Dermis blood vessel endothelial cell (primary cell): Measurements from ENCODE around the gene ANGPTL8. TPM values are rescaled to one million over a fixed set of nuclear protein-coding genes. Genes with fewer than 3 reads are reported as not detected.

ENCODE experiments used
- DNase-seq: peaks from one replicate; pipeline ENCODE4 v3.0.0; 2010
- total RNA-seq: library from RNA; depleted of rRNA; stranded (reverse); fragments of >200 nt; gene quantifications from 2 replicates; pipeline ENCODE4 v1.2.3, GENCODE V29; 2014

ANGPTL8 gene
- total RNA-seq, 1 donor from 2014 or later = not detected

DNA sequence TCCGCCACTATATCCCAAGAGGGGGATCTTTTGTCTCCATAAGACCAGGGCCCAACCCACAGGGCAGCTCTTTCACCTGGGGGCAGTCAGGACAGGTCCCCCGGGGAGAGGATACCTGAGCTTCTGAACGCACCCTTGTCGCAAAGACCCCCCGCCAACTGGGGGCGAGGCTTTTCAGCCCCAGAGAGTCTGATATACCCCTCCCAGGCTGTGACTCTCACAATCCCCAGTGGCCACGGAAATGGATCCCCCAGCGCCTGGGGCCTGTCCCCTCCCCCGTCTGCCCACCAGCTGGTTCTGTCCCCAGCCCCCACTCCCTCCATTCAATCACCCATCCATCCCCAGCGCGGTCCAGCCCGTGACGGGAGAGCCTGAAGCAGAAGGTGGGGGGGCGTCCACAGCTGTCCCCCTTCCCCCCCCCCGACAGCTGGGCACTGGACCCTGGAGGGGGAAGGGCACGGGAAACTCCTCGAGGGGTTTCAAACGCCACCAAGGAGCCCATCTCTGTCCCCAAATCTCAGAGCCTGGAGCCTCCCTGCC lies 22.1 kb downstream of the ANGPTL8 start:
- no peak for DNase-seq

DNA sequence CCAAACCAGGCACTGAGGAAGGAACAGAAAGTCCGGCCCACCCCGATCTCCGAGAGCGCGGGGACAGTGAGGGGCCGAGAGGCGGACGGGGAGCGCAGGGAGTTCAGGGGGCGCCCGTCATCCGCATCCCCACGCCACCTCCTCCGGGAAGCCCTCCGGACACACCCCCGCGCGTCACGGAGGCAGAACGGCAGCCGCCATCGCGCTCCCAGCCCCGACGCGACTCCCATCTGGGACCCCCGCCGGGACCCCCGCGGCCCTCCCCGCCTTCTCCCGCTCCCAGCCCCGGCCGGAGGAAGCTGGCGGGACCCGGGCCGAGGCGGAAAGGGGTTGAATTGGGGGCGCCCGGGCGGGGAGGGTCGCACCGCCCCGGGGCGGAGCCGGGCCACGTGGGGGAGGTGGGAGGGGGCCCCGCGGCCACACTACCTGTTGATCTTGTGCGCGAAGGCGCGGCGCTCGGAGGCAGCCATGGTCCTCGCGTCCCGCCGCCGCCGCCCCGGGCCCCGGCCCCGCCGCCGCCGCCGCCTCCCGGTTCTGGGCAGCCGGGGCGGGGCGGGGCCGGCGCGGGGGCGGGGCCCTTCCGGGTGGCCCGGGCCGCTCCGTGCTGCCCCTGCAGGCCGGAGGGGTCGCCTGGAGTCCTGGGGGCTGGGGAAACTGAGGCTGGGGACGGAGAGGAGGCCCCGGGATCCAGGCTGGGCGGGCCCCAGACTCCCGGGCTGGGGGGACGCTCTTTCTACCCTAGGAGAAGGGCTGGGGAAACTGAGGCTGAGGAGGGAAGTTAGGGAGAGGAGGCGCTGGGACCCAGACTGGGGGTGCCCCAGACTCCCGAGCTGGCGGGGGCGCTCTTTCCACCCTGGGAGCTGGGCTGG lies 22.8 kb downstream of the ANGPTL8 start, which contains the start of gene DOCK6:
Gene DOCK6 (minus strand): TSS at position 554 of the 869 bp plus-strand sequence. CDS start 84 bp downstream, at position 470.
- DNase-seq = peak; percentile 49

DNA sequence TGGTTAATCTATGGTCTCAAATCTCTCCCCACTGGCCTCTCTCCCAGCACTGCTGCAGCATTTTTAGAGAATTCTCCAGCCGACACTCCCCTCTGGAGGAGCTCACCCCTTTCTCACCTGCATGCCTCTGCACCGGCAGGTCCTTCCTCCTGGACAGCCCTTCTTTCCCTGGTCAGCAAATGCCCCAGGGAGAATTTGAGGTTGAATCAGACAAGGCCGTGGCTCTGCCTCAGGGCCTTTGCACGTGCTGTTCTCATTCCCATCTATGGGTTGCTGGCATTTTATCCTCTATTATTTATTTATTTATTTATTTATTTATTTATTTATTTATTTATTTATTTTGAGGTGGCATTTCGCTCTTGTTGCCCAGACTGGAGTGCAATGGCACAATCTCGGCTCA lies 24.3 kb downstream of the ANGPTL8 start:
- no peak for DNase-seq

DNA sequence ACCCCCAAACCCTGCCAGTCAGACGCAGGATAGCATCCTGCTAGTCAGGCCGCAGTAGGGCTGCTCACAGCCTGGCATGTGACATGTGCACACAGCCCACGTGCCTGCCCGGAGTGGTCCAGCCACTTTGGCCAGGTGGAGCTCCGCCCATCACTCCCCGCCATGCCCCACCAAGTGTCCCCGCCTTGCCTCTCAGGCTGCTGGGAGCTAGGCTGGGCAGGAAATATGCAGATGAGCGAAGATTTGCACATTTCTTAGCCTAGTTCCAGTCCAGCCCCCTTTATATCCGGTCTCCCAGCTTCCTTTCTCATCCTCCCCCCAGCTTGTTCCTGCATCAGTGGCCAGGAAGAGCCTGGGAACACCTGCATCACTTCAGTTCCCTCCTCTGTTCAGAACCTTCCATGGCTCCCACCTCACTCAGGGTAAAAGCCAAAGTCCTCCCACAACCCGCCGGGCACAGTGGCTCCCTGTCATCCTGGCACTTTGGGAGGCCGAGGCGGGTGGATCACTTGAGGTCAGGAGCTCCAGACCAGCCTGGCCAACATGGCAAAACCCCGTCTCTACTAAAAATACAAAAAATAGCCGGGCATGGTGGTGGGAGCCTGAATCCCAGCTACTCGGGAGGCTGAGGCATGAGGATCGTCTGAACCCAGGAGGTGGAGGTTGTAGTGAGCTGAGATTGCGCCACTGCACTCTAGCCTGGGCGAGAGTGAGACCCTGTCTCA lies 25.2 kb downstream of the ANGPTL8 start:
- DNase-seq = peak; percentile 92

DNA sequence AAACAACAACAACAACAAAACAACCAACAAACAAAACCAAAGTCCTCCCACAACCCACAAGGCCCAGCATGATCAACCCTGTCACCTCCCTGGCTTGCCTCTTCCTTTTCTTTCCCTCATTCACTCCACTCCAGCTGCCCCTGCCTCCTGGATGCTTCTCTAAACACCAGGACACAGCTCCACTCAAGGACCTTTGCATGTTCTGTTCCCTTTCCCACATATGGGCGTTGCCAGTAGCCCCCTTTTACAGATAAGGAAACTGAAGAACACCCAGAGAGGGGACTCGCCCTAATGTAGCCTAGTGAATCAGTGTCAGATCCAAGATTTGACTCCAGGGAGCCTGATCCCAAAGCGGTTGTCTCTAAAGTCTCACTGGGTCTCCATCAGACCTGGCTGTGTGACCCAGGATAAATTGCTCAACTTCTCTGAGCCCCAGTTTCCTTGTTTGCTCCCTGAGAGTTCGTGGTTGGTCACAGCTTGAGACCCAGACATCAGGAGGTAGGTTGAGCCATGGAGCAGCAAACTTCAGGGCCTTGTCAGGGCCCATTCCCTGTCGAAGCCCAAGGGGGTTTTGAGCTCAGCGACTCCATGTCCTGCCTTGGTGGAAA lies 25.9 kb downstream of the ANGPTL8 start:
- no peak for DNase-seq

DNA sequence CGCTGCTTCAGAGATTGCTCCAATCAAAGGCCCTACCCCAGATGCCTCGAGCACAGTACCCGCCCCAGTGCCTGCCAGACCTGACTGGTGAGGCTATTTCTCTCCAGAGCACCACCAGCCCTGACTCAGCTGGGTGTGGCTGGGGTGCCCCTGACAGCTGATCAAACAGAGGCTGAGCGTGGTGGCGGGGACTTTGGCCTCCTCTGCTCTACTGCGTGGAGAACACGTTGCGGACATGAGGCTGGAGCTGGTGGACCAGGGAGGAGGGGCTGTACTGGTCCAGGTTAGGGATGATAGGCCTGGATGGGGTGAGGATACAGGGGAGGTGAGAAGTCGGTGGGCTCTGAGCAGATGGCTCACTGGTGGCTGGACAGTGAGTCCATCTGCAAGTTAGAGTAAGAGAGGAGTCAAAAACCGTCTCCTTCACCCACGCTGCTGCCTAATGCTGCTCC lies 26.4 kb downstream of the ANGPTL8 start:
- DNase-seq = peak; percentile 51

DNA sequence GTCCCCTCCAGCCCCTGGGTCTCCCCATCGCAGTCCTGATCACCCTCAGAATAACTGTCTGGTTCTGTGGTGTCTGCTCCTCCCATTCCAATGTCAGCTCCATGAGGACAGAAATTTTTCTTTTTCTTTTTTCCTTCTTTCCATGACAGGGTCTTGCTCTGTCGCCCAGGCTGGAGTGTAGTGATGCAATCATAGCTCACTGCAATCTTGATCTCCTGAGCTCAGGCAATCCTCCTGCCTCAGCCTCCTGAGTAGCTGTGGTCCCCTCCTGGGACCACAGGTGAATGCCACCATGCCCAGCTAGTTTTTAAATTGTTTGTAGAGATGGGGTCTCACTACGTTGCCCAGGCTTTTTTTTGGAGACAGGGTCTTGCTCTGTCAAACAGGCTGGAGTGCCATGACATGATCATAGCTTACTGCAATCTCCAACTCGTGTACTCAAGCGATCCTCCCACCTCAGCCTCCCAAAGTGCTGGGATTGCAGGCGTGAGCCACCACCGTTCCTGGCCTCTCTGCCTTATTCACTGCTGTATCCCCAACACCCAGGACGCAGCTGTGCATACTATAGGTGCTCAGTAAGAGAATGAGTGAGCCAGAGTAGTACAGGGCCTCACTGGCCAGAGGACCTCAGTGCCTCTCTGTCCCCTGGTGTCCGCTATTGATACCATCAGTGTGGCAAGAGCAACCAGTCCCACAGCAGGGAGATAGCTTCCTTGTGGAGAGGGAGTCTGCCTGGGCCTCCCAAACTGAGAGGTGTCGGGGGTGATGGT lies 28.1 kb downstream of the ANGPTL8 start:
- no peak for DNase-seq

DNA sequence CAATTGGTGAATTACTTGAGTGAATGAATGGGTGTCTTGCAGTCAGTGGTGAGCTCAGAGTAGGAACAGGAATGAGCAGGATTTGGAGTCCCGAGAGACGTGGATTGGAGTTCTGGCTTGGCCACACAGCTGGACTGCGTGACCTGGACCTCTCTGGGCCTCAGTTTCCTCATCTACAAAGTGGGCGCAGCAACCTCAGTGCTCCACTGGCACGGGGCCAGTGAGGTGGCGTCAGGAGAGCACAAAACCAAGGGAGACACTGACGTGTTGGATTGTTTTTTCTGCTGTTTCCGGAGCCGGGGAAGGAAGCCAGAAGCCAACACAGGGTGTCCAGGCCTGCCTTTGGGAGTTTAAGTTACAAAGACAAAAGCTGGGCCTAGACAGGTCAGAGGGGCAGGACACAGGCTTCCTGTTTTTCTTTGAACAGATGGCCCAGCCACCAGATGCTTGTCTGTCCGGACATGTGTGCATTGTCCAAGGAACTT lies 29.4 kb downstream of the ANGPTL8 start:
- peak; percentile 100 for DNase-seq

DNA sequence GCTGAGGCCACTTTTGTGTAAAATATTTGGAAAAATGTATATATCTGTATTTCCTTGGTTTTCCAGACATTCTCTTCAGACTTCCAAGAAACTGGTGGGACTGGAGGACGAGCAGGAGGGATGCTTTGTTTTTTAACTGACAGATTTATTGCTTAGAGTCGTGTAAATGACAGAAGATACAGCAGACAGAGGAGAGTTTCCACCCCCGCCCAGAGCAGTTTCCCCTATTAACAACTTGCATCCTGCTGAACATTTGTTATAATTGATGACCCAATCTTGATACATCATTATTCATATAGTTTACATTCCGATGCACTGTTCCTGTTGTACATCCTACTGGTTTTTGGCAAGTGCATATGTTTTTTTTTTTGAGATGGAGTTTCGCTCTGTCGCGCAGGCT lies 30.0 kb downstream of the ANGPTL8 start:
- peak; percentile 91 for DNase-seq

DNA sequence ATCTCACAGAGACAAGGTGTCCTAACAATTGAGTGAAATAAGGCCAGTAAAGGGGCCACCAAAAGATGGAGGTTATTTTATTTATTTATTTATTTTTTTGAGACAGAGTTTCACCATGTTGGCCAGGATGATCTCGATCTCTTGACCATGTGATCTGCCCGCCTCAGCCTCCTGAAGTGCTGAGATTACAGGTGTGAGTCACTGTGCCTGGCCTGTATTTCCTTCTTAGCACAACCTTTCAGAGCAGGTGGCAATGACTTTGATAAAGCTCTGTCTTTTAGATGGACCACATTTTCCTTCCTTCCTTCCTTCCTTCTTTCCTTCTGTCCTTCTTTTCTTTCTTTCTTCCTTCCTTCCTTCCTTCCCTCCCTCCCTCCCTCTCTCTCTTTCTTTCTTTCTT lies 33.9 kb downstream of the ANGPTL8 start:
- DNase-seq = no peak

DNA sequence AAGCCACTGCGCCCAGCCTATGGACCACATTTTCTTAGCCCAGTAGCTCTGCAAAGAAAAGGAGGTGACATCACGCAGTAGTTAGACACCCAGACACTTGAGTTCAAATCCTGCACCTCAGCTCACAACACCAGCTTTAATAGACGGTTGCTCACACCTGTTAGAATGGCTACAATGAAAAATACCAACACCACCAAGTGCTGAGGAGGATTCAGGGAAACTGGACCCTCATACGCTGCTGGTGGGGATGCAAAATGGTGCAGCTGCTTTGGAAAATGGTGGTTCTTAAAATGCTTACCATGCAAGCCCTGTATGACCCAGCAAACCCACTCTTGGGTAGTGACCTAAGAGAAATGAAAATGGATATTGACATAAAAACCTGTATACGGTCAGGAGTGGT lies 34.6 kb downstream of the ANGPTL8 start:
- no peak for DNase-seq

DNA sequence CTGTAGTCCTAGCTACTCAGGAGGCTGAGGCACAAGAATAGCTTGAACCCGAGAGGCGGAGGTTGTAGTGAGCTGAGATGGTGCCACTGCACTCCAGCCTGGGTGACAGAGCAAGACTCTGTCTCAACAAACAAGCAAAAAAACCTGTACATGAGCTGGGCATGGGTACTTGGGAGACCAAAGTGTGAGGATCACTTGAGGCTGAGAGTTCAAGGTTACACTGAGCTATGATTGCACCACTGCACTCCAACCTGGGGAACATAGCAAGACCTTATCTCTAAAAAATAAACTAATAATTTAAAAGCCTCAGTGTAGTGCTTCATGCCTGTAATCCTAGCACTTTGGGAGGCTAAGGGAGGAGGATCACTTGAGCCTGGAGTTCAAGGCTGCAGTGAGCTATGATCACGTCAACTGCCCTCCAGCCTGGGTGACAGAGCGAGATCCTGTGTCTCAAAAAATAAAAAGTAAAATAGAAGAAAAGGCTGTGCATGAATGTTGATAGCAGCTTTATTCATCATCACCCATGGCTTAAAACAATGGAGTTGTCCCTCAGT lies 35.2 kb downstream of the ANGPTL8 start:
- DNase-seq = no peak

DNA sequence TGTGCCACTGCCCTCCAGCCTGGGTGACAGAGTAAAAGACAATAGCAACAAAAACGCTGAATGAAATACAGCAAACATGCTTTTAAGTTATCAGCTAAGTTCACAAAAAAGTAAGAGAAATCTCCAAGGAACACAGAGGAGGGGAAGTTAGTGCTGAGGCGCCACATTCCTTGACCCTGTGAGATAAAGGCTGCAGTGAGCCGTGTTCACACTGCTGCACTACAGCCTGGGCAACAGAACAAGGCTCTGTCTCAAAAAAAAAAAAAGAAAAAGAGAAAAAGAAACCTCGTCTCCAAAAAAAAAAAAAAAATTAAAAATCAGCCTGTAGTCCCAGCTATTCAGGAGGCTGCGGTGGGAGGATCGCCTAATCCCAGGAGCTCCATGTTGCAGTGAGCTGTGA lies 39.3 kb downstream of the ANGPTL8 start:
- no peak for DNase-seq

DNA sequence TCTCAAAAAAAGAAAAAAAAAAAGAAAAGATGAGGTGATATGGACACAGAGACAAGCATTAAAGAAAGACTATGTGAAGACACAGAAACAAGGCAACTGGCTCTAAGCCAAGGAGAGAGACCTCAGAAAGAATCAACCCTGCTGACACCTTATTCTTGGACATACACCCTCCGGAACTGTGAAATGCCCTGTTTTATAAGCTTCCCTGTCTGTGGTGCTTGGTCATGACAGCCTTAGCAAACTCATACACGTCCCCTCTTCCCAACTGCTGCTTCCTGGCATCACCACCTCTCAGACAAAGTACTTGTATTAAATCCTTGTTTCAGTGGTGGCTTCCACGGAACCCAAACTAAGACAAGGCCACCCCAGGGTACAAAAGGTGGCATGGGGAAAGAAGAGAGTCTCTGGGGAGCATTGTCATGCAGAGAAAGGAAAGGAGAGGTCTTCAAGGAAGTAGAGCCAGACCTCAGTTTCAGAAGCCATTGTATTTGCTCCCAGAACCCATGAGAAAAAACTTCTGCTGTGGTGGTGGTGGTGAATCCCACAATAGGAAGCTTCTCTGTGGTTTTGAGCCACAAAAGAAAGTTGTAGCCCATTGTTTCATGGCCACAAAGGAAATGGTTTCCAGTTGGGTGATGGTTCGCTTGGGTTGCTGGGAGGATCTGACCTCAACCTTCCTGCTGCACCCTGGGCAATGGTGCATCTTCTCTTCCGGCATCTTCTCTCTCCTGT lies 40.3 kb downstream of the ANGPTL8 start:
- DNase-seq = peak; percentile 50

DNA sequence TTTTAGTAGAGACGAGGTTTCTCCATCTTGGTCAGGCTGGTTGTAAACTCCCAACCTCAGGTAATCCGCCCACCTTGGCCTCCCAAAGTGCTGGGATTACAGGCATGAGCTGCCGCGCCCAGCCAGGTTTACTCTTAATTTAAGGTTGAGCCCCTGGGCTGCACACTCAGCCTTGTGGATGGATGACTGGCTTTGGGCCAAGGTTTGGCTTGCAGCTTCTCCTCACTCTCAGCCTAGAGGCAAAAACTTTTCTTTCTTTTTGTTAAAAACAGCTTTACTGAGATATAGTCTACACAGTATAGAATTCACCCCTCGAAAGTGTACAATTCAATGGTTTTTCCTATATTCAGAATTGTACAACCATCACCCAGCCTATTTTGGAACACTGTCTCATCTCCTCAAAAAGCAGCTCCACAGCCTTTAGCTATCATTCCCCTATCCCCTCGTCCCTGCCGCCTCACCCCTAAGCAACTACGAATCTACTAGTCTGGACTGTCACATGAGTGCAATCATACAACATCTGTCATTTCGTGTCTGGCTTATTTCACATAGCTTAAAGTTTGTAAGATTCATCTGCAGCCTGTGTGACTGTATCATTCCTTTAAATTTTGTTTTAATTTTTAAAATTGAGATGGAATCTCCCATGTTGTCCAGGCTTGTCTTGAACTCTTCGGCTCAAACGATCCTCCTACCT lies 42.1 kb downstream of the ANGPTL8 start:
- no peak for DNase-seq

DNA sequence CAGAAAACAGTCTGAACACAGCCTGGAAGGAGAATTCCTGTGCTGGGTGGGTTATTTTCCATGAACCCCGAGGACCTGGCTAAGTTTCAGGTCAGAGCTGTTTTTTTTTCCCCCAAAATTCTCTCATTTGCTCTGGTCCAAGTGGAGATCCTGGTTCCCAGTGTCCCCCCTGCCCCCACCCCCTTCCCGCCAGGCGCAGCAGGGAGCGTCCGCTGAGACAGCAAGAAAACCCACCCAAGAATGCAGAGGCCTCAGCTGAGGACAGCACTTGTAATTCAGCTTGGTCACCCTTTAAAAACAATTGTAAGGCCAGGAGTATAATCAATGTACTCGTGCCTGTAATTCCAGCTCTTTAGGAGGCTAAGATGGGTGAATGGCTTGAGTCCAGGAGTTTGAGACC lies 45.1 kb downstream of the ANGPTL8 start:
- DNase-seq = no peak

DNA sequence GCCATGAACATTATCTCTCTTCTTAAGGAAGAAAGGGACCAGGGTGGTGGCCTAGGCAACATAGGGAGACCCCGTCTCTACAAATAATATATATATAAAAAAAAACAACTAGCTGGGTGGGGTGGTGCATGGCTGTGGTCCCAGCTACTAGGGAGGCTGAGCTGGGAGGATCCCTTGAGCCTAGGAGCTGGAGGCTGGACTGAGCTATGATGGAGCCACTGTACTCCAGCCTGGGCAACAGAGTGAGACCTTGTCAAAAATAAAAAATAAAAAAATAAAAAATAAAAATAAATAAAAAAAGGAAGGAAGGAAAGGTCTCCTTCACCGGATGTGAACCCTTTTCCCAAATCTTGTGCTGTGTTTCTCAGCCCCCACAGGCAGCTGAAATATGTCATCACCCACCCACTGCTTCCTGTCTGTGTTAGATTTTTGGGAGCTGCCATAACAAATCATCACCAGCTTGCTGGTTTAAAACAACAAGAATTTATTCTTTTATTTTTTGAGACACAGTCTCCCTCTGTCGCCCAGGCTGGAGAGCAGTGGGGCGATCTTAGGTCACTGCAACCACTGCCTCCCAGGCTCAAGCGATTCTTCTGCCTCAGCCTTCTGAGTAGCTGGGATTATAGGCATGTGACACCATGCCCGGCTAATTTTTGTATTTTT lies 47.0 kb downstream of the ANGPTL8 start:
- peak; percentile 77 for DNase-seq

DNA sequence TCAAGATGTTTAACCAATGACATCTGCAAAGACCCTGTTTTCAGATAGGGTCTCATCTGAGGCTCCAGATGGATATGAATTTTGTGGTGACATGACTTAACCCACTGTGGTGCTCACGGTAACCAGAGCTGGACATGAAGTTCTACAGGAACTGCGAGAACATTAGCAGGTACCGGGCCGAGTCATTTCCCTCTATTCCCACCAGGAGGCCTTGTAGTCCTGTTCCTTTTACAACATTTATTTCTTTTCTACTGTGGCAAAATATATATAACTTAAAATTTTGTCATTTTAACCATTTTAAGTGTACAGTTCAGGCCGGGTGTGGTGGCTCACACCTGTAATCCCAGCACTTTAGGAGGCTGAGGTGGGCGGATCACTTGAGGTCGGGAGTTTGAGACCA lies 48.9 kb downstream of the ANGPTL8 start:
- peak; percentile 70 for DNase-seq

DNA sequence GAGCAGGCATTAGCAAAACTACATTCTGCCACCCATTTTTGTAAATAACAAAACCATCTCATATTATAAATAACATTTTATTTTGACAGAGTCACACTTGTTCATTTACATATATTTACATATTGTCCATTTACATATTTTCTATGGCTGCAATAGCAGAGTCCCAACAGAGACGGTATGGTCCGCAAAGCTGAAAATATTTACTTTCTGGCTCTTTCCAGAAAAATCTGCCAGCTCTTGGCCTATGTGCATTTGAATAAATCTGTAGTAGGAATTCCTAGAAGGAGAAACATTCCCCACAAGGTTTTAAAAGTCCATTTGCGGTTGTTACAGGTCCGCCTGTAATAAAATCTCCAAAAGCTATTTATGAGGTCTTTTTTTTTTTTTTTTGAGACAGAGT lies 50.8 kb downstream of the ANGPTL8 start:
- no peak for DNase-seq

DNA sequence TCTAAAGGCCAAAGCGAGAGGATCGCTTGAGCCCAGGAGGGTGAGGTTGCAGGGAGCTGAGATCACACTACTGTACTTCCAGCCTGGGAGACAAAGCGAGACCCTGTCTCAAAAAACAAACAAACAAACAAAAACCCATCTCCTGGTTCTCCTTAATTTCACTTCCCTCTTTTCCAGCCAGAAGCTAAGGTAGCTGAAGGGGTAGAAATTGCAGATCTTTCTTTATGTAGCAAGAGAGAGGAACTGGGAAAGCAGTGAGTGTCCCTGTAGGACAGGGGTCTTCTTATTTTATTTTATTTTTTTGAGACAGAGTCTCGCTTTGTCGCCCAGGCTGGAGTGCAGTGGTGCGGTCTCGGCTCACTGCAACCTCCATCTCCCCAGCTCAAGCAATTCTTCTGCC lies 52.0 kb downstream of the ANGPTL8 start:
- DNase-seq = no peak
